ENCODE results near the gene ADAMTS17.

GRCh38 chr15:100256970-100257650, 84.7 kb downstream of the ADAMTS17 start:
- TF ChIP-seq, protein P1, sequence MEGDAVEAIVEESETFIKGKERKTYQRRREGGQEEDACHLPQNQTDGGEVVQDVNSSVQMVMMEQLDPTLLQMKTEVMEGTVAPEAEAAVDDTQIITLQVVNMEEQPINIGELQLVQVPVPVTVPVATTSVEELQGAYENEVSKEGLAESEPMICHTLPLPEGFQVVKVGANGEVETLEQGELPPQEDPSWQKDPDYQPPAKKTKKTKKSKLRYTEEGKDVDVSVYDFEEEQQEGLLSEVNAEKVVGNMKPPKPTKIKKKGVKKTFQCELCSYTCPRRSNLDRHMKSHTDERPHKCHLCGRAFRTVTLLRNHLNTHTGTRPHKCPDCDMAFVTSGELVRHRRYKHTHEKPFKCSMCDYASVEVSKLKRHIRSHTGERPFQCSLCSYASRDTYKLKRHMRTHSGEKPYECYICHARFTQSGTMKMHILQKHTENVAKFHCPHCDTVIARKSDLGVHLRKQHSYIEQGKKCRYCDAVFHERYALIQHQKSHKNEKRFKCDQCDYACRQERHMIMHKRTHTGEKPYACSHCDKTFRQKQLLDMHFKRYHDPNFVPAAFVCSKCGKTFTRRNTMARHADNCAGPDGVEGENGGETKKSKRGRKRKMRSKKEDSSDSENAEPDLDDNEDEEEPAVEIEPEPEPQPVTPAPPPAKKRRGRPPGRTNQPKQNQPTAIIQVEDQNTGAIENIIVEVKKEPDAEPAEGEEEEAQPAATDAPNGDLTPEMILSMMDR (IDR thresholded peaks at IDR 0.05) = no peak
- TF ChIP-seq POLR2AphosphoS5 (IDR thresholded peaks at IDR 0.05) (no peak), POLR2A (IDR thresholded peaks at IDR 0.05) (no peak)
